Keratinocyte (primary cell): ENCODE results near the gene AIMP1. TPM values are rescaled to one million over a fixed set of nuclear protein-coding genes. Genes with fewer than 3 reads are reported as not detected.
"Not testable (repeated sequence)": the region's sequence is repeated elsewhere in the genome, so short reads cannot be mapped to it uniquely, and the experiment has no call there.

Experiments used
- DNase-seq: peaks from one replicate; pipeline ENCODE4 v3.0.0-alpha.2; 2011; ENCODE audit warnings: low read depth, missing footprints, low spot score
- FAIRE-seq: peaks from 2 replicates; lab custom pipeline; 2011; peaks lifted over from hg19 to GRCh38; lab: Jason Lieb, UNC
- H2AFZ ChIP-seq: 2 replicates; pipeline ENCODE4 v1.6.0; 2012; ENCODE audit warnings: low read length, control low read depth, inconsistent platforms; ENCODE audit not compliant: control insufficient read depth
- H3K27ac ChIP-seq: 2 replicates; pipeline ENCODE4 v1.5.1; 2011; ENCODE audit warnings: low read length; ENCODE audit not compliant: control insufficient read depth, insufficient read depth
- H3K27me3 ChIP-seq: 3 replicates; pipeline ENCODE4 v1.6.0; 2011; ENCODE audit warnings: low read length; ENCODE audit not compliant: control insufficient read depth, insufficient read depth; ENCODE audit errors: extremely low read depth
- H3K36me3 ChIP-seq, 2 experiments: 2 replicates in 1 of 2; 3 replicates in 1 of 2; pipeline ENCODE4 v1.5.1; 2011; ENCODE audit warnings: low read length in 2 of 2, mild to moderate bottlenecking in 1 of 2; ENCODE audit not compliant: control insufficient read depth in 2 of 2, insufficient read depth in 2 of 2; ENCODE audit errors: extremely low read depth in 1 of 2
- H3K4me1 ChIP-seq: 3 replicates; pipeline ENCODE4 v1.5.1; 2011; ENCODE audit warnings: low read length; ENCODE audit not compliant: control insufficient read depth, insufficient read depth; ENCODE audit errors: extremely low read depth
- H3K4me2 ChIP-seq: 3 replicates; pipeline ENCODE4 v1.6.0; 2011; ENCODE audit warnings: low read depth, low read length; ENCODE audit not compliant: control insufficient read depth, insufficient read depth; ENCODE audit errors: extremely low read depth
- H3K4me3 ChIP-seq, 3 experiments: fragments of 200-600 bp in 1 of 3; sonication (generic) in 1 of 3; 2 replicates in 2 of 3; 3 replicates in 1 of 3; pipeline ENCODE4 v1.5.1; 2011 to 2016; ENCODE audit warnings: low read length in 3 of 3, mild to moderate bottlenecking in 3 of 3, control low read depth in 2 of 3, inconsistent platforms in 1 of 3, low read depth in 1 of 3, mixed read lengths in 1 of 3, mixed run types in 1 of 3, moderate library complexity in 1 of 3; ENCODE audit not compliant: control insufficient read depth in 2 of 3, insufficient read depth in 2 of 3; ENCODE audit errors: extremely low read depth in 1 of 3
- H3K79me2 ChIP-seq: 2 replicates; pipeline ENCODE4 v1.6.0; 2012; ENCODE audit warnings: low read length; ENCODE audit not compliant: control insufficient read depth, insufficient read depth
- H3K9ac ChIP-seq: 3 replicates; pipeline ENCODE4 v1.6.0; 2011; ENCODE audit warnings: low read length; ENCODE audit not compliant: control insufficient read depth, insufficient read depth; ENCODE audit errors: extremely low read depth
- H3K9me1 ChIP-seq: 3 replicates; pipeline ENCODE4 v1.6.0; 2011; ENCODE audit warnings: low read length; ENCODE audit not compliant: control insufficient read depth, insufficient read depth; ENCODE audit errors: extremely low read depth
- H3K9me3 ChIP-seq: 2 replicates; pipeline ENCODE4 v1.5.1; 2012; ENCODE audit warnings: low read depth, low read length; ENCODE audit not compliant: control insufficient read depth
- H4K20me1 ChIP-seq: 3 replicates; pipeline ENCODE4 v1.6.0; 2011; ENCODE audit warnings: low read length; ENCODE audit not compliant: control insufficient read depth, insufficient read depth; ENCODE audit errors: extremely low read depth
- EZH2 ChIP-seq: IDR thresholded peaks from one replicate; pipeline ENCODE4 v1.6.1; 2012; ENCODE audit warnings: inconsistent platforms, mild to moderate bottlenecking, low read length, moderate library complexity
- dilution Hi-C: fragments of 300-500 bp; cut with MboI; formaldehyde crosslinking; loops from one replicate; pipeline ENCODE4 v1.7.0; 2020; ENCODE audit warnings: low sequenced_read_pairs; ENCODE audit not compliant: extremely low pct_ligation_motif_present
- polyA plus RNA-seq, 5 experiments: library from polyadenylated mRNA; depleted of rRNA in 3 of 5; stranded (reverse) in 3 of 5; stranded (forward) in 1 of 5; unstranded in 1 of 5; fragments of >200 nt; gene quantifications; 1 replicate in 1 of 5; 2 replicates in 3 of 5; 3 replicates in 1 of 5; pipeline versions ENCODE4 v1.2.1 to v1.2.3, GENCODE V29; 2011 to 2012; ENCODE audit warnings: missing spikeins in 2 of 5, low read depth in 1 of 5, low replicate concordance in 1 of 5
- TF ChIP-seq, protein P1 (sequence below), 3 experiments: IDR thresholded peaks in 1 of 3; conservative IDR thresholded peaks in 1 of 3; optimal IDR thresholded peaks in 1 of 3; 2 replicates in 2 of 3; 3 replicates in 1 of 3; pipeline versions ENCODE3 to v1.5.1; 2011; ENCODE audit warnings: low read length in 3 of 3, mild to moderate bottlenecking in 3 of 3, moderate library complexity in 2 of 3, control low read depth in 1 of 3, inconsistent platforms in 1 of 3; ENCODE audit not compliant: insufficient read depth in 2 of 3; ENCODE audit errors: extremely low read depth in 1 of 3

AIMP1 gene
- polyA plus RNA-seq, 1 donor (not counting 4 experiments of a cell fraction or from before 2014, with no cell fraction given) = 52.9 TPM

DNA sequence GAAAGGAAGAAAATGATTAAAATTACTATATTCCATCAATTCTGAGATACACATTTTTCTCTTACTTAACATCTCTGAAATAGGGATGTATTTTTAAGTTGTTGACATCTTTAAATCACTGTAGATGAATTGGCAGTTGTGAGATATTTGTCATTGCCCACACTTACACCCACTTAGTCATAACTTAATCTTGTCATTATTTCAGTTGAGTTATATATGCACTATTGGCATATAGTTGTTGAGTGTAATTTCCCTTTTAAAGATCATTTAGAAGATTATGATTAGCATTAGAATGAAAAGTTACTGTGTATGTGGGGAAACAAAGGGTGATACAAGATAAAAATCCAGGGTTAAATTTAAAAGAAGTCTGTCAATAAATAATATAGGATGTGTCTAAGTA lies 2.2 kb downstream of the AIMP1 start:
- no peak for TF ChIP-seq EZH2
- TF ChIP-seq, protein P1, sequence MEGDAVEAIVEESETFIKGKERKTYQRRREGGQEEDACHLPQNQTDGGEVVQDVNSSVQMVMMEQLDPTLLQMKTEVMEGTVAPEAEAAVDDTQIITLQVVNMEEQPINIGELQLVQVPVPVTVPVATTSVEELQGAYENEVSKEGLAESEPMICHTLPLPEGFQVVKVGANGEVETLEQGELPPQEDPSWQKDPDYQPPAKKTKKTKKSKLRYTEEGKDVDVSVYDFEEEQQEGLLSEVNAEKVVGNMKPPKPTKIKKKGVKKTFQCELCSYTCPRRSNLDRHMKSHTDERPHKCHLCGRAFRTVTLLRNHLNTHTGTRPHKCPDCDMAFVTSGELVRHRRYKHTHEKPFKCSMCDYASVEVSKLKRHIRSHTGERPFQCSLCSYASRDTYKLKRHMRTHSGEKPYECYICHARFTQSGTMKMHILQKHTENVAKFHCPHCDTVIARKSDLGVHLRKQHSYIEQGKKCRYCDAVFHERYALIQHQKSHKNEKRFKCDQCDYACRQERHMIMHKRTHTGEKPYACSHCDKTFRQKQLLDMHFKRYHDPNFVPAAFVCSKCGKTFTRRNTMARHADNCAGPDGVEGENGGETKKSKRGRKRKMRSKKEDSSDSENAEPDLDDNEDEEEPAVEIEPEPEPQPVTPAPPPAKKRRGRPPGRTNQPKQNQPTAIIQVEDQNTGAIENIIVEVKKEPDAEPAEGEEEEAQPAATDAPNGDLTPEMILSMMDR (optimal IDR thresholded peaks at IDR 0.05 in 1 of 3, IDR thresholded peaks at IDR 0.05 in 1 of 3, conservative IDR thresholded peaks at IDR 0.05 in 1 of 3; ENCODE audit: extremely low read depth in 1 of 3, insufficient read depth in 2 of 3, low read length in 3 of 3) = no peak
- Histone ChIP-seq H3K79me2 (peaks cover 71% of the 10 kb centered on the region), H3K9me3 (no peaks in the 10 kb centered on the region), H3K36me3 (no peaks in the 10 kb centered on the region), H3K27ac (no peak overlapping the region), H3K4me1 (peaks cover 15% of the 10 kb centered on the region), H3K4me2 (peak overlapping the region; percentile 15), H3K4me3 (no peak overlapping the region), H2AFZ (no peak overlapping the region), H4K20me1 (no peaks in the 10 kb centered on the region), H3K27me3 (no peaks in the 10 kb centered on the region), H3K9me1 (no peaks in the 10 kb centered on the region), H3K9ac (no peak overlapping the region)
- DNase-seq (no peak), FAIRE-seq (no peak)
- dilution Hi-C loops = no loop called here

DNA sequence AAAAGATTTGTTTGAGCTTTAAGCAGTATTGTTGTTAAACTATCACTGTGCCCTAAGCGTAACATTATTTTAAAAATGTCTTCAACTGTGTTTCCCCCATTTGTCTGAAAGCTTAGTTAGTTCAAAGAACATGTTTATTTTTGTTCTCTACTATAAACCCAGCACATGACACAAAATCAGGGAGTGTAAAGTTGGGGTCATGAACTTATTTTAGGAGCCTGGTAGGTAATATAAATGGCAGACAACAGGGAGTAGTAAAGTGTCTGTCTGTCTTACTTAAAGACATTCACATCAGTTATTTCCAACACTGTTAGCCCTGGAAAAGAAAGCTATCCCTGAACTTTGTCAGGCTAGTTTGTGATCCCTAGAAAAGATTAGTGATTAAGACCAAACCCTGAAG lies 3.9 kb downstream of the AIMP1 start:
- no peak for FAIRE-seq
- Histone ChIP-seq H3K9me1 (no peaks in the 10 kb centered on the region), H3K4me3 (no peak overlapping the region), H4K20me1 (no peaks in the 10 kb centered on the region), H3K9ac (no peak overlapping the region), H3K36me3 (no peaks in the 10 kb centered on the region), H3K9me3 (no peaks in the 10 kb centered on the region), H3K79me2 (peaks cover 64% of the 10 kb centered on the region), H3K4me1 (peaks cover 15% of the 10 kb centered on the region), H3K27ac (no peak overlapping the region), H2AFZ (no peak overlapping the region), H3K27me3 (no peaks in the 10 kb centered on the region), H3K4me2 (no peak overlapping the region)
- TF ChIP-seq, protein P1 (optimal IDR thresholded peaks at IDR 0.05 in 1 of 3, IDR thresholded peaks at IDR 0.05 in 1 of 3, conservative IDR thresholded peaks at IDR 0.05 in 1 of 3; ENCODE audit: extremely low read depth in 1 of 3, insufficient read depth in 2 of 3, low read length in 3 of 3) = no peak
- TF ChIP-seq EZH2 = no peak
- no peak for DNase-seq
- dilution Hi-C loops = no loop called here

DNA sequence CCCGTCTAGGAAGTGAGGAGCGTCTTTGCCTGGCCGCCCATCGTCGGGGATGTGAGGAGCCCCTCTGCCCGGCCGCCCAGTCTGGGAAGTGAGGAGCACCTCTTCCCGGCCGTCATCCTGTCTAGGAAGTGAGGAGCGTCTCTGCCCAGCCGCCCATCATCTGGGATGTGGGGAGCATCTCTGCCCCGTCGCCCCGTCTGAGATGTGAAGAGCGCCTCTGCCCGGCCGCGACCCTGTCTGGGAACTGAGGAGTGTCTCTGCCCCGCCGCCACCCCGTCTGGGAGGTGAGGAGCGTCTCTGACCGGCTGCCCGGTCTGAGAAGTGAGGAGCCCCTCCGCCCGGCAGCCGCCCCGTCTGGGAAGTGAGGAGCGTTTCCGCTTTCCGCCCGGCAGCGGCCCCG lies 4.8 kb downstream of the AIMP1 start:
- DNase-seq, H3K9ac ChIP-seq, H3K27ac ChIP-seq, H3K4me2 ChIP-seq, H3K36me3 ChIP-seq, H3K9me3 ChIP-seq, H3K27me3 ChIP-seq, FAIRE-seq, dilution Hi-C loops, H3K9me1 ChIP-seq, H3K4me3 ChIP-seq, H4K20me1 ChIP-seq, H2AFZ ChIP-seq: not testable (repeated sequence)
- Histone ChIP-seq H3K4me1 (peaks cover 19% of the 10 kb centered on the region), H3K79me2 (peaks cover 64% of the 10 kb centered on the region)

DNA sequence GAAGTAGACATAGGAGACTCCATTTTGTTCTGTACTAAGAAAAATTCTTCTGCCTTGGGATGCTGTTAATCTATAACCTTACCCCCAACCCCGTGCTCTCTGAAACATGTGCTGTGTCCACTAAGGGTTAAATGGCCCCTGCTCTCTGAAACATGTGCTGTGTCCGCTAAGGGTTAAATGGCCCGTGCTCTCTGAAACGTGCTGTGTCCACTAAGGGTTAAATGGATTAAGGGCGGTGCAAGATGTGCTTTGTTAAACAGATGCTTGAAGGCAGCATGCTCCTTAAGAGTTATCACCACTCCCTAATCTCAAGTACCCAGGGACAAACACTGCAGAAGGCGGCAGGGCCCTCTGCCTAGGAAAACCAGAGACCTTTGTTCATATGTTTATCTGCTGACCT lies 5.5 kb downstream of the AIMP1 start:
- H3K27ac ChIP-seq, H3K9ac ChIP-seq, dilution Hi-C loops, H3K9me1 ChIP-seq, H3K9me3 ChIP-seq, H4K20me1 ChIP-seq, H3K36me3 ChIP-seq, FAIRE-seq, H3K27me3 ChIP-seq, H2AFZ ChIP-seq, H3K4me3 ChIP-seq, H3K4me2 ChIP-seq, DNase-seq: not testable (repeated sequence)
- Histone ChIP-seq H3K79me2 (peaks cover 59% of the 10 kb centered on the region), H3K4me1 (peaks cover 19% of the 10 kb centered on the region)
